Hematopoietic multipotent progenitor cell treated with erythropoietin and hydrocortisone succinate and interleukin-3 and kit ligand, for 6 days (in vitro differentiated cells): ENCODE measurements around the gene B4GALNT4.
"Not testable (repeated sequence)": the region's sequence is repeated elsewhere in the genome, so short reads cannot be mapped to it uniquely, and the experiment has no call there.

ENCODE experiments used
- DNase-seq: peaks from one replicate; pipeline ENCODE4 v3.0.0-alpha.2; 2015

Gene B4GALNT4

GRCh38 chr11:409008-409599 lies 39.8 kb downstream of the B4GALNT4 start:
- no peak for DNase-seq

- DNase-seq, result no peak
Measured at GRCh38 chr11:409600-410483, 40.5 kb downstream of the B4GALNT4 start.

- DNase-seq, result not testable (repeated sequence)
Measured at GRCh38 chr11:410711-411110, 41.4 kb downstream of the B4GALNT4 start.

GRCh38 chr11:411520-411919 lies 42.2 kb downstream of the B4GALNT4 start:
- not testable (repeated sequence) for DNase-seq

GRCh38 chr11:412641-413119 lies 43.4 kb downstream of the B4GALNT4 start:
- DNase-seq, result no peak

- peak; percentile 68 for DNase-seq
Measured at GRCh38 chr11:413120-414081, 44.1 kb downstream of the B4GALNT4 start.

GRCh38 chr11:414318-414857 lies 45.1 kb downstream of the B4GALNT4 start:
- DNase-seq, result no peak

- DNase-seq, result no peak
Measured at GRCh38 chr11:415640-416041, 46.3 kb downstream of the B4GALNT4 start.

GRCh38 chr11:416051-416756 lies 46.9 kb downstream of the B4GALNT4 start:
- no peak for DNase-seq

GRCh38 chr11:416757-417621 lies 47.7 kb downstream of the B4GALNT4 start:
- peak; percentile 59 for DNase-seq

- no peak for DNase-seq
Measured at GRCh38 chr11:417652-418342, 48.5 kb downstream of the B4GALNT4 start.

GRCh38 chr11:418343-419247 lies 49.3 kb downstream of the B4GALNT4 start:
- DNase-seq, result no peak

GRCh38 chr11:419248-420005 lies 50.1 kb downstream of the B4GALNT4 start:
- DNase-seq, result no peak

- no peak for DNase-seq
Measured at GRCh38 chr11:420054-420910, 51.0 kb downstream of the B4GALNT4 start.

GRCh38 chr11:420911-421321 lies 51.6 kb downstream of the B4GALNT4 start:
- DNase-seq, result no peak

GRCh38 chr11:422249-422656 lies 53.0 kb downstream of the B4GALNT4 start:
- DNase-seq, result no peak

GRCh38 chr11:424232-424631 lies 54.9 kb downstream of the B4GALNT4 start:
- DNase-seq, result no peak
